ENCODE measurements around the gene SOX9.
"Not testable (repeated sequence)": the region's sequence is repeated elsewhere in the genome, so short reads cannot be mapped to it uniquely, and the experiment has no call there.

Gene SOX9

GRCh38 chr17:72128039-72128438 is 7.2 kb downstream of the SOX9 start:
- DNase-seq: no peak

GRCh38 chr17:72134608-72135394 is 14.0 kb downstream of the SOX9 start:
- DNase-seq: no peak

- no peak for DNase-seq
Observed at GRCh38 chr17:72135546-72136325, 14.9 kb downstream of the SOX9 start.

- DNase-seq: no peak
Observed at GRCh38 chr17:72136692-72137091, 15.9 kb downstream of the SOX9 start.

- no peak for DNase-seq
Observed at GRCh38 chr17:72137161-72137560, 16.3 kb downstream of the SOX9 start.

GRCh38 chr17:72139212-72139611 is 18.4 kb downstream of the SOX9 start:
- no peak for DNase-seq

GRCh38 chr17:72141336-72141735 is 20.5 kb downstream of the SOX9 start:
- no peak for DNase-seq

GRCh38 chr17:72142097-72142496 is 21.3 kb downstream of the SOX9 start:
- not testable (repeated sequence) for DNase-seq

GRCh38 chr17:72142614-72143013 is 21.8 kb downstream of the SOX9 start:
- no peak for DNase-seq

- no peak for DNase-seq
Observed at GRCh38 chr17:72143245-72143644, 22.4 kb downstream of the SOX9 start.

- no peak for DNase-seq
Observed at GRCh38 chr17:72144101-72144500, 23.3 kb downstream of the SOX9 start.

- DNase-seq: no peak
Observed at GRCh38 chr17:72145562-72145961, 24.7 kb downstream of the SOX9 start.

GRCh38 chr17:72145962-72146361 is 25.1 kb downstream of the SOX9 start:
- no peak for DNase-seq

- DNase-seq: no peak
Observed at GRCh38 chr17:72146371-72146770, 25.6 kb downstream of the SOX9 start.

- DNase-seq: no peak
Observed at GRCh38 chr17:72150632-72151460, 30.0 kb downstream of the SOX9 start.

- no peak for DNase-seq
Observed at GRCh38 chr17:72151565-72152386, 31.0 kb downstream of the SOX9 start.

- DNase-seq: no peak
Observed at GRCh38 chr17:72152387-72152929, 31.6 kb downstream of the SOX9 start.

GRCh38 chr17:72158895-72159885 is 38.4 kb downstream of the SOX9 start:
- DNase-seq: no peak

GRCh38 chr17:72162569-72162968 is 41.7 kb downstream of the SOX9 start:
- DNase-seq: no peak

- no peak for DNase-seq
Observed at GRCh38 chr17:72163474-72163873, 42.7 kb downstream of the SOX9 start.

Measured in hematopoietic multipotent progenitor cell treated with erythropoietin and hydrocortisone succinate and interleukin-3 and kit ligand, for 4 days (in vitro differentiated cells).